OCI-LY7 (cell line): ENCODE measurements around the gene ZNF223. TPM values are rescaled to one million over a fixed set of nuclear protein-coding genes. Genes with fewer than 3 reads are reported as not detected.

Experiments
- BruUV-seq: library from RNA; stranded (reverse); fragments of 400-500 nt; replicated peaks from 2 replicates; lab custom pipeline; 2021; lab: Mats Ljungman, UMichigan
- CTCF ChIA-PET: fragments of 300-600 bp; sonication (Branson Sonifier 250); formaldehyde crosslinking; loops from one replicate; lab custom pipeline; 2022; ENCODE audit warnings: antibody characterized with exemption; ENCODE audit not compliant: unreplicated experiment; lab: Charles Lee
- POLR2A ChIA-PET: fragments of 300-600 bp; sonication (Branson Sonifier 250); formaldehyde crosslinking; loops from one replicate; lab custom pipeline; 2022; ENCODE audit warnings: antibody characterized with exemption; lab: Charles Lee
- DNase-seq: peaks from one replicate; pipeline ENCODE4 v3.0.0-alpha.2; 2015; ENCODE audit warnings: low spot score
- H2AFZ ChIP-seq: fragments of 200-600 bp; sonication (generic), shearing (Covaris generic); 2 replicates; pipeline ENCODE4 v1.6.1; 2014; ENCODE audit warnings: mild to moderate bottlenecking, antibody characterized with exemption, low read length, moderate library complexity
- H3K27ac ChIP-seq: fragments of 200-600 bp; sonication (generic); 2 replicates; pipeline ENCODE4 v1.5.1; 2014; ENCODE audit warnings: mixed run types, low read depth, mild to moderate bottlenecking, moderate library complexity, low read length, inconsistent platforms; ENCODE audit not compliant: poor library complexity, severe bottlenecking
- H3K36me3 ChIP-seq: fragments of 200-600 bp; sonication (generic); 2 replicates; pipeline ENCODE4 v1.6.1; 2014; ENCODE audit warnings: mild to moderate bottlenecking, antibody characterized with exemption, low read length, moderate library complexity, mixed read lengths; ENCODE audit not compliant: insufficient read depth
- H3K4me1 ChIP-seq: fragments of 200-600 bp; sonication (generic); 2 replicates; pipeline ENCODE4 v1.5.1; 2014; ENCODE audit warnings: mild to moderate bottlenecking, low read length; ENCODE audit not compliant: insufficient read depth, poor library complexity, severe bottlenecking
- H3K4me2 ChIP-seq: fragments of 200-600 bp; sonication (generic); 2 replicates; pipeline ENCODE4 v1.6.1; 2014; ENCODE audit warnings: mild to moderate bottlenecking, low read length
- H3K4me3 ChIP-seq: fragments of 200-600 bp; sonication (generic); 2 replicates; pipeline ENCODE4 v1.5.1; 2014; ENCODE audit warnings: mild to moderate bottlenecking, low read depth, low read length; ENCODE audit not compliant: poor library complexity, severe bottlenecking
- H3K79me2 ChIP-seq: fragments of 200-600 bp; sonication (generic); 2 replicates; pipeline ENCODE4 v1.6.1; 2016; ENCODE audit warnings: low read depth, mild to moderate bottlenecking, low read length, moderate library complexity, mixed read lengths; ENCODE audit not compliant: insufficient read depth
- H3K9me2 ChIP-seq: fragments of 200-600 bp; sonication (generic); 2 replicates; pipeline ENCODE4 v1.6.1; 2016; ENCODE audit warnings: mild to moderate bottlenecking, low read length, mixed read lengths; ENCODE audit not compliant: insufficient read depth
- H3K9me3 ChIP-seq: fragments of 200-600 bp; sonication (generic); 2 replicates; pipeline ENCODE4 v1.6.1; 2014; ENCODE audit warnings: mild to moderate bottlenecking, mixed run types, low read length, mixed read lengths
- H4K20me1 ChIP-seq: fragments of 200-600 bp; sonication (generic); 2 replicates; pipeline ENCODE4 v1.6.1; 2014; ENCODE audit warnings: mild to moderate bottlenecking, antibody characterized with exemption, low read length, moderate library complexity, mixed read lengths; ENCODE audit not compliant: insufficient read depth
- EZH2phosphoT487 ChIP-seq: fragments of 200-600 bp; sonication (generic); IDR thresholded peaks from 2 replicates; pipeline ENCODE4 v1.6.1; 2018; ENCODE audit warnings: low read depth, borderline replicate concordance, mild to moderate bottlenecking, mixed run types, antibody characterized with exemption, low read length, moderate library complexity, mixed read lengths
- intact Hi-C: fragments of 100-400 bp; cut with micrococcal nuclease; formaldehyde crosslinking; loops from one replicate; pipeline ENCODE4 v1.10.0; 2022; ENCODE audit not compliant: unreplicated experiment
- total RNA-seq, 2 experiments: library from RNA; depleted of rRNA in 1 of 2; stranded (reverse); fragments of >200 nt in 1 of 2; shearing (Covaris generic) in 1 of 2; gene quantifications; 2 replicates each; pipeline ENCODE4 v1.2.3, GENCODE V29; 2014 to 2022
- TF ChIP-seq, protein P1 (sequence below): fragments of 200-600 bp; sonication (generic); conservative IDR thresholded peaks from 2 replicates; pipeline ENCODE4 v1.5.1; 2014; ENCODE audit warnings: mild to moderate bottlenecking, antibody characterized with exemption, low read length, moderate library complexity, mixed read lengths

ZNF223 gene
- total RNA-seq, 2 experiments from 2014 or later, result not detected

DNA sequence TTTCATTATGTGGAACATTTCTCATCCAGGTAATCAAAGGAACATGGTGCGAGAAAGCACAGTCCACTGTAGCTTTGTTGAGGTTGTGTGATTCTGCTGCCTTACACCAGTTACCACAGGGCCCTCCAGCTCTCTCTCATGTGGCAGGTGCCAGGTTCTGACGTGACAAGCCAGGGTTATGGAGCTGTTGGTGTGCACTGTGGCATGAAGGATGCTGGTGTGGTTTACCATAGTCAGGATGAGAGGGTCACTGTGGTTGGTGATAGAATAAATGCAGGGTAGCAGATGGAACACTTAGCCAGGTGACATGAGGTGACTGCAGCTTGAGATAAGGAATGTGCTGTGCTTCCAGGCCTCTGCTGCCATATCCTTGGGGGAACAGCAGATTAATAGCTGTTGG lies 7.4 kb downstream of the ZNF223 start:
- H4K20me1 ChIP-seq, result no peaks in the 10 kb centered on the region
- H3K4me2 ChIP-seq, result no peak overlapping the region
- no peak overlapping the region for H3K4me3 ChIP-seq
- no peak for DNase-seq
- no peaks in the 10 kb centered on the region for H3K9me3 ChIP-seq
- TF ChIP-seq, protein P1, sequence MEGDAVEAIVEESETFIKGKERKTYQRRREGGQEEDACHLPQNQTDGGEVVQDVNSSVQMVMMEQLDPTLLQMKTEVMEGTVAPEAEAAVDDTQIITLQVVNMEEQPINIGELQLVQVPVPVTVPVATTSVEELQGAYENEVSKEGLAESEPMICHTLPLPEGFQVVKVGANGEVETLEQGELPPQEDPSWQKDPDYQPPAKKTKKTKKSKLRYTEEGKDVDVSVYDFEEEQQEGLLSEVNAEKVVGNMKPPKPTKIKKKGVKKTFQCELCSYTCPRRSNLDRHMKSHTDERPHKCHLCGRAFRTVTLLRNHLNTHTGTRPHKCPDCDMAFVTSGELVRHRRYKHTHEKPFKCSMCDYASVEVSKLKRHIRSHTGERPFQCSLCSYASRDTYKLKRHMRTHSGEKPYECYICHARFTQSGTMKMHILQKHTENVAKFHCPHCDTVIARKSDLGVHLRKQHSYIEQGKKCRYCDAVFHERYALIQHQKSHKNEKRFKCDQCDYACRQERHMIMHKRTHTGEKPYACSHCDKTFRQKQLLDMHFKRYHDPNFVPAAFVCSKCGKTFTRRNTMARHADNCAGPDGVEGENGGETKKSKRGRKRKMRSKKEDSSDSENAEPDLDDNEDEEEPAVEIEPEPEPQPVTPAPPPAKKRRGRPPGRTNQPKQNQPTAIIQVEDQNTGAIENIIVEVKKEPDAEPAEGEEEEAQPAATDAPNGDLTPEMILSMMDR, result no peak
- TF ChIP-seq EZH2phosphoT487, result no peak
- intact Hi-C loops, result no loop called here
- ChIA-PET POLR2A (no interaction called here), CTCF (no interaction called here)
- H3K4me1 ChIP-seq, result no peaks in the 10 kb centered on the region
- no peak overlapping the region for H2AFZ ChIP-seq
- no peaks in the 10 kb centered on the region for H3K9me2 ChIP-seq
- H3K79me2 ChIP-seq, result no peaks in the 10 kb centered on the region
- H3K36me3 ChIP-seq, result no peaks in the 10 kb centered on the region
- BruUV-seq, result no TSS peak
- no peak overlapping the region for H3K27ac ChIP-seq

DNA sequence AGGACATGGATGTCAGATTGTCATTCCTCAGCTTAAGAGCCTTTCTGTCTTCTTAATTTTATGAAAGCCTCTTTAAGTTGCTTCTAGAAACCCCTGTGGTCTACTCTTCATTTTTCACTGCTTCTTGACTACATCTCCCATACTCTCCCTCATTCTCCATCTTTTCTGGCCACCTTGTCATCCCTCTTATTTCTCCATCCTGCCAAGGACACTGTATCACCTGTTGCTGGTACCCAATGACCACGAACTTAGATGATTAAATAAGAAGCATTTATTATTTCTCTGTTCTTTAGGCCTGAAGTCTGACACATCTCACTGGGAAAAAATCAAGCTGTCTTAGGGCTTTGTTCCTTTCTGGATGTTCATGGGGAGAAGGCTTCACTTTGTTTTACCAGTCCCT lies 9.2 kb downstream of the ZNF223 start:
- Histone ChIP-seq H2AFZ (no peak overlapping the region), H3K9me2 (no peaks in the 10 kb centered on the region), H3K36me3 (no peaks in the 10 kb centered on the region), H3K79me2 (no peaks in the 10 kb centered on the region), H3K4me2 (no peak overlapping the region), H4K20me1 (no peaks in the 10 kb centered on the region), H3K9me3 (no peaks in the 10 kb centered on the region), H3K27ac (no peak overlapping the region), H3K4me3 (no peak overlapping the region), H3K4me1 (no peaks in the 10 kb centered on the region)
- BruUV-seq, result no TSS peak
- TF ChIP-seq, protein P1, result no peak
- no peak for TF ChIP-seq EZH2phosphoT487
- DNase-seq, result no peak
- intact Hi-C loops, result no loop called here
- ChIA-PET CTCF (no interaction called here), POLR2A (no interaction called here)

DNA sequence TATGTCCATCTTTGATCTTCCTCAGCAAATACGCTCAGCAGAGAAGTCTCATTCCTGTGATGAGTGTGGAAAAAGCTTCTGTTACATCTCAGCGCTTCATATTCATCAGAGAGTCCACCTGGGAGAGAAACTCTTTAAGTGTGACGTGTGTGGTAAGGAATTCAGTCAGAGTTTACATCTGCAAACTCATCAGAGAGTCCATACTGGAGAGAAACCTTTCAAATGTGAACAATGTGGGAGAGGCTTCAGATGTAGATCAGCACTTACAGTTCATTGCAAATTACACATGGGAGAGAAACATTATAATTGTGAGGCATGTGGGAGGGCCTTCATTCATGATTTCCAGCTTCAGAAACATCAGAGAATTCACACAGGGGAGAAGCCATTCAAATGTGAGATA lies 14.5 kb downstream of the ZNF223 start:
- no TSS peak for BruUV-seq
- ChIA-PET CTCF (no interaction called here), POLR2A (no interaction called here)
- Histone ChIP-seq H3K27ac (no peak overlapping the region), H3K79me2 (no peaks in the 10 kb centered on the region), H3K4me2 (no peak overlapping the region), H3K4me1 (no peaks in the 10 kb centered on the region), H4K20me1 (no peaks in the 10 kb centered on the region), H3K9me2 (no peaks in the 10 kb centered on the region), H3K4me3 (no peak overlapping the region), H3K9me3 (no peaks in the 10 kb centered on the region), H2AFZ (no peak overlapping the region), H3K36me3 (no peaks in the 10 kb centered on the region)
- intact Hi-C loops, result no loop called here
- DNase-seq, result no peak
- no peak for TF ChIP-seq EZH2phosphoT487
- TF ChIP-seq, protein P1, result no peak
